ENCODE results near the gene TACC3. TPM values are rescaled to one million over a fixed set of nuclear protein-coding genes. Genes with fewer than 3 reads are reported as not detected.

TACC3 gene
- total and polyA plus RNA-seq, 2 of the 8 experiments (the other 6 are each of a cell fraction or from before 2014, with no cell fraction given), result 73.8 to 148 TPM

GRCh38 chr4:1727117-1728031 is 6.1 kb downstream of the TACC3 start:
- H2BK20ac ChIP-seq (ENCODE audit: low read length), result no peak overlapping the region
- no peak overlapping the region for H4K5ac ChIP-seq (ENCODE audit: insufficient read length, low read depth, low read length)
- no peak overlapping the region; the same call in 1 of the 2 replicates for H4K8ac ChIP-seq (ENCODE audit: extremely low read depth, insufficient read depth, low read length)
- H3K18ac ChIP-seq (ENCODE audit: extremely low read depth, low read length), result no peak overlapping the region
- H4K91ac ChIP-seq (replicated peaks; ENCODE audit: insufficient read length, low read length), result no peak overlapping the region
- no peak overlapping the region for H3K14ac ChIP-seq (ENCODE audit: insufficient read length)
- H2AK5ac ChIP-seq (ENCODE audit: low read depth, low read length), result no peak overlapping the region
- FAIRE-seq, result no peak
- peaks cover 0 to 8% (median 4%) of the 10 kb centered on the region in 4 experiments; a peak in 6 of 7 replicates for H3K4me1 ChIP-seq (replicated peaks in 1 of 4; ENCODE audit: control insufficient read depth in 3 of 4, insufficient read depth in 4 of 4, low read length in 3 of 4)
- H4K20me1 ChIP-seq (replicated peaks in 1 of 2; ENCODE audit: control insufficient read depth in 1 of 2, insufficient read depth in 2 of 2, low read length in 2 of 2), result peaks cover 32 to 39% of the 10 kb centered on the region in 2 experiments
- H3K9me3 ChIP-seq (ENCODE audit: insufficient read depth in 2 of 2, low read depth in 1 of 2, low read length in 1 of 2), result no peaks in the 10 kb centered on the region
- H3K4me3 ChIP-seq (ENCODE audit: extremely low read depth in 1 of 4, insufficient read depth in 2 of 4, low read depth in 3 of 4, low read length in 4 of 4), result no peak overlapping the region
- no peaks in the 10 kb centered on the region for H3K27me3 ChIP-seq (replicated peaks in 1 of 4; ENCODE audit: control insufficient read depth in 3 of 4, extremely low read depth in 1 of 4, insufficient read depth in 3 of 4, low read length in 3 of 4)
- no peak overlapping the region for H2BK15ac ChIP-seq (ENCODE audit: low read length)
- WGBS, 2 experiments (ENCODE audit: extremely low coverage in 1 of 2, insufficient coverage in 1 of 2, insufficient read length in 1 of 2, insufficient replicate concordance in 2 of 2, low coverage in 1 of 2, low lambda C conversion rate in 2 of 2, missing lambda C conversion rate in 1 of 2), result 93% methylated on average over 18 of the region's 18 CpGs; no CpG with 5 or more reads in 1 of the 2 experiments
- H2AFZ ChIP-seq (ENCODE audit: low read length), result no peak overlapping the region
- H2BK5ac ChIP-seq (ENCODE audit: low read depth, low read length), result no peak overlapping the region
- peaks cover 9% of the 10 kb centered on the region for H3K79me1 ChIP-seq (ENCODE audit: low read depth, low read length)
- H3K9ac ChIP-seq (replicated peaks in 1 of 4; ENCODE audit: extremely low read depth in 1 of 4, low read depth in 3 of 4, low read length in 3 of 4), result no peak overlapping the region
- no peak for TF ChIP-seq CBX5 (IDR thresholded peaks at IDR 0.05; ENCODE audit: low read depth, low read length)
- H3K23ac ChIP-seq (ENCODE audit: insufficient read length), result no peak overlapping the region
- H2BK12ac ChIP-seq (ENCODE audit: low read depth, low read length), result no peak overlapping the region
- H3K4me2 ChIP-seq (ENCODE audit: insufficient read depth in 1 of 2, low read depth in 2 of 2, low read length in 2 of 2), result no peak overlapping the region
- ChIA-PET CTCF (ENCODE audit: partially characterized antibody) (interaction anchor here (0.5 to 18.6 kb wide), 21 partner anchors 9 to 173 kb away, joined by 3 to 326 read pairs (median 5); no protein-coding TSS in a partner anchor), POLR2A (ENCODE audit: partially characterized antibody) (interaction anchor here (1.2 to 1.5 kb wide), 5 partner anchors 13 to 81 kb away, joined by 3 to 5 read pairs (median 3); no protein-coding TSS in a partner anchor)
- peaks cover under 1% of the 10 kb centered on the region; the same call in 1 of the 2 replicates for H3K23me2 ChIP-seq (ENCODE audit: low read depth, low read length)
- H3K27ac ChIP-seq (ENCODE audit: low read depth, low read length), result no peak overlapping the region
- H2BK120ac ChIP-seq (replicated peaks; ENCODE audit: low read depth, low read length), result no peak overlapping the region
- no peak overlapping the region for H3K56ac ChIP-seq (replicated peaks; ENCODE audit: insufficient read length, low read depth, low read length)
- peaks cover 55 to 63% (median 61%) of the 10 kb centered on the region in 4 experiments for H3K36me3 ChIP-seq (ENCODE audit: control insufficient read depth in 2 of 4, insufficient read depth in 4 of 4, low read length in 3 of 4)
- H3K79me2 ChIP-seq (ENCODE audit: control insufficient read depth in 1 of 2, insufficient read depth in 2 of 2, low read length in 2 of 2), result peaks cover 4 to 34% of the 10 kb centered on the region in 2 experiments; a peak in 3 of 4 replicates
- no peak for DNase-seq (ENCODE audit: low read depth in 1 of 2, low spot score in 2 of 2)
- H3K4ac ChIP-seq (replicated peaks; ENCODE audit: insufficient read length, low read depth, low read length), result no peak overlapping the region
